HG03196 (cell line): ENCODE data around the gene CAPZB.
A peak's percentile ranks its signal among the peaks of the same experiment; 100 is the strongest.

Experiments used
- ATAC-seq: cut with Tn5 transposase; IDR thresholded peaks from one replicate; pipeline ENCODE4 v1.9.1; 2021; ENCODE audit not compliant: unreplicated experiment

Gene CAPZB

GRCh38 chr1:19390166-19390850 lies 95.0 kb downstream of the CAPZB start:
- peak; percentile 10 for ATAC-seq

GRCh38 chr1:19388980-19389379 lies 96.4 kb downstream of the CAPZB start:
- no peak for ATAC-seq

GRCh38 chr1:19387045-19387467 lies 98.3 kb downstream of the CAPZB start:
- no peak for ATAC-seq

GRCh38 chr1:19385869-19386591 lies 99.3 kb downstream of the CAPZB start:
- ATAC-seq, result no peak

GRCh38 chr1:19385221-19385620 lies 100.1 kb downstream of the CAPZB start:
- no peak for ATAC-seq

GRCh38 chr1:19384772-19385187 lies 100.6 kb downstream of the CAPZB start:
- no peak for ATAC-seq

GRCh38 chr1:19384113-19384512 lies 101.2 kb downstream of the CAPZB start:
- ATAC-seq, result no peak

GRCh38 chr1:19382222-19382621 lies 103.1 kb downstream of the CAPZB start:
- ATAC-seq, result no peak

- ATAC-seq, result no peak
These were observed 104.1 kb downstream of the CAPZB start for GRCh38 chr1:19381261-19381660.

- ATAC-seq, result no peak
These were observed 107.3 kb downstream of the CAPZB start for GRCh38 chr1:19377812-19378718.

- no peak for ATAC-seq
These were observed 108.6 kb downstream of the CAPZB start for GRCh38 chr1:19376428-19377372.

- ATAC-seq, result no peak
These were observed 109.5 kb downstream of the CAPZB start for GRCh38 chr1:19375631-19376400.

- ATAC-seq, result no peak
These were observed 110.4 kb downstream of the CAPZB start for GRCh38 chr1:19374926-19375325.

GRCh38 chr1:19374083-19374801 lies 111.1 kb downstream of the CAPZB start:
- no peak for ATAC-seq

- no peak for ATAC-seq
These were observed 111.9 kb downstream of the CAPZB start for GRCh38 chr1:19373211-19374082.

GRCh38 chr1:19372602-19373001 lies 112.7 kb downstream of the CAPZB start:
- no peak for ATAC-seq

GRCh38 chr1:19372136-19372514 lies 113.2 kb downstream of the CAPZB start:
- ATAC-seq, result no peak
